Measurements from ENCODE around the gene HSD17B12. TPM values are rescaled to one million over a fixed set of nuclear protein-coding genes. Genes with fewer than 3 reads are reported as not detected.

HSD17B12 gene
- polyA plus RNA-seq, 3 donors = 64.3 to 94.8 (median 81.0) TPM

- DNase-seq (ENCODE audit: extremely low read depth in 1 of 11, low read depth in 9 of 11, low spot score in 4 of 11) = peak; percentile 77 to 90 (median 85)
These were observed 200.2 kb downstream of the HSD17B12 start, which contains the start of gene ALKBH3 for GRCh38 chr11:43880640-43881159. ALKBH3 (plus strand) TSS chr11:43880831; CDS start chr11:43882653, 1,822 bp downstream.

DNA sequence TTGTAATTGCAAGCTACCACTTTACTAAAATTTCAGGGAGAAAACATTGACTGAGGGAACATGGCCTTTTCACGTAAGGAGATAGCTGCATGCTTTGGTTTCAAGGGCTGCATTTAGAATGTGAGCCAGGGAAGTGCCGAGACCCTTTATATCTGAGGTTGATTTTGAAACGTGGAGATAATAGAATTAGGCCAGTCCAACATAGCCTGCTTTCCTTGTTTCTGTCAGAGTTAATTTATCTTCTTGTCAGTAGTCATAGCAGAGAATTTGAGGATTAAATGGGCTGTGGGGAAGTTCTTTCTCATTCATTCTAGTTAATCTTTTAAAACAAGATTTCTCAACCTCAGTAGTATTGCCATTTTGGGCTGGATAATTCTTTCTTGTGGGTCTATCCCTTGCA is 212.3 kb downstream of the HSD17B12 start:
- DNase-seq (ENCODE audit: extremely low read depth in 1 of 11, low read depth in 9 of 11, low spot score in 4 of 11) = no peak

DNA sequence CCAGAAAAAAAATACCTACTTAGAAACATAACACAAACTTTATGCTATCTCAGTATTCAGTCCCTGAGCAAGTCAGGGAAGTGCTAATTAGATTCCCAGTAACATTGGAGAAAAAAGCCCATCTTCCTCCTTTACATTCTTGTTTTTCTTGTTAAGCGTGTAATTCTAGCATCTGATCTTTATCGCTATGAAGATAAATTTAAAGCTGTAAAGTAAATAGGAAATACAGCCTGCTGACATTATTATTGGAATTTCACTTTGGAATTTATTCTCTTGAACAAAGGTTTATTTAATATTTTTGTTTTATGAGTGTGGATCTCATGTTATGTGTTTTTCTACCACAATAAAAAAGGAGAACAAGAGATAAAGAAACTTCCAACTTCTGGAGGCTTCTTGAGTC is 214.0 kb downstream of the HSD17B12 start:
- DNase-seq (ENCODE audit: extremely low read depth in 1 of 11, low read depth in 9 of 11, low spot score in 4 of 11) = no peak

DNA sequence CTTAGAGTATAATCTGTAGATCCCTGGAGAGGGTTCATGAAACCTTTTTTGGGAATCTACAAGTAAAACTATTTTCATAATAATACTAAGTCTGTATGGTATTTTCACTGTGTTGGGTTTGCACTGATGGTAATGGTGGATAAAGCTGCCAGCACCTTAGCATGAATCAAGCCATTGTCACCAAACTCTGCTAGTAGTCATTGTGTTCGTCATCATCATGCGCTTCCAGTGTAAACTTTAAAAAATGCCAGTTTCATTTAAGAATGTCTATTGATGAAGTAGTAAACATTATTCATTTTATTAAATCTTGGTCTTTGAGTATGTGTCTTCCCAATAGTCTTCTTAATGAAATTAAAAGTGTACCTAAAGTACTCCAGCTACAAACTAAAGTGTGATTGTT is 215.1 kb downstream of the HSD17B12 start:
- DNase-seq (ENCODE audit: extremely low read depth in 1 of 11, low read depth in 9 of 11, low spot score in 4 of 11) = no peak

DNA sequence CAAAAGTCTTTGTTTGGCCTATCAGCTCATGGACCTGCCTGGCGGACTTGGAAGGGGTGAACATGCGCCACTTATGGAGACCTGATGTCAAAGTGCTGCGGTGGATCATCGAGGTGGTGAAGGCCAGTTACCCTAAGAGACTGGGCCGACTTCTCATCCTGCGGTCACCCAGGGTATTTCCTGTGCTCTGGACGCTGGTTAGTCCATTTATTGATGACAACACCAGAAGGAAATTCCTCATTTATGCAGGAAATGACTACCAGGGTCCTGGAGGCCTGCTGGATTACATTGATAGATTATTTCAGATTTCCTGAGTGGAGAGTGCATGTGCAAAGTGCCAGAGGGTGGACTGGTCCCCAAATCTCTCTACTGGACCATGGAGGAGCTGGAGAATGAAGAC is 218.0 kb downstream of the HSD17B12 start:
- no peak for DNase-seq (ENCODE audit: extremely low read depth in 1 of 11, low read depth in 9 of 11, low spot score in 4 of 11)

DNA sequence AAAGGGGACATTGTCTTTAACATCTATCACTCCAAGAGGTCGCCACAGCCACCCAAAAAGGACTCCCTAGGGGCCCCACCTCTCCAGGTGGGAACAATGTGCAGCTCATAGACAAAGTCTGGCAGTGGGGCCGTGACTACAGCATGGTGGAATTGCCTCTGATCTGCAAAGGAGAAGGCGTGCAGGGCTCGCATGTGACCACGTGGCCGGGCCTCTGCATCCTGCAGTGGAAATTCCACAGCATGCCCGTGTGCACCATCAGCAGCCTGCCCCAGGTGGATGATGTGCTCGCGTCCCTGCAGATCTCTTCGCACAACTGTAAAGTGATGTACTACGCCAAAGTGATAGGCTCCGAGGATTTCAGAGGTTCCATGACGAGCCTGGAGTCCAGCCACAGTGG is 218.6 kb downstream of the HSD17B12 start:
- DNase-seq (ENCODE audit: extremely low read depth in 1 of 11, low read depth in 9 of 11, low spot score in 4 of 11) = no peak

GRCh38 chr11:43901551-43901950 is 221.0 kb downstream of the HSD17B12 start:
- DNase-seq (ENCODE audit: extremely low read depth in 1 of 11, low read depth in 9 of 11, low spot score in 4 of 11) = no peak

DNA sequence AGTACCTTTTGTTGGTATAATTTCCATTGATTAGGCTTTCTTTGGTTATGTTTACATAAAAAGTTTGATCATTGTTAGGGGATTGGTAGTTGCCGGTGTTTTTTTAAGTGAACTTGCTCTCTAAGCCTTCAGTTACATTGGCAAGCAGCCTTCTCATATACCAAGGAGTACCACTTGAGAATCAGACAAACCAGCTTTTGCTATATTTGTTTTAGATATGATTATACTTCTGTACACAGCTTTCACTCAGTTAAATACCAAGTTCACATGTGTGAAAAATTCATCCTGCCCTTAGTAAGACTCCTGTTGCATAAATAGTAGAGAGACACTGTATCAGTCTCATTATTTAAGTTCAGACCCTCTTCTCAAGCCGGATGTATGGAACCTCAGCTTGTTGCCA is 222.5 kb downstream of the HSD17B12 start:
- DNase-seq (ENCODE audit: extremely low read depth in 1 of 11, low read depth in 9 of 11, low spot score in 4 of 11) = no peak

GRCh38 chr11:43903969-43904368 is 223.4 kb downstream of the HSD17B12 start:
- DNase-seq (ENCODE audit: extremely low read depth in 1 of 11, low read depth in 9 of 11, low spot score in 4 of 11) = no peak

DNA sequence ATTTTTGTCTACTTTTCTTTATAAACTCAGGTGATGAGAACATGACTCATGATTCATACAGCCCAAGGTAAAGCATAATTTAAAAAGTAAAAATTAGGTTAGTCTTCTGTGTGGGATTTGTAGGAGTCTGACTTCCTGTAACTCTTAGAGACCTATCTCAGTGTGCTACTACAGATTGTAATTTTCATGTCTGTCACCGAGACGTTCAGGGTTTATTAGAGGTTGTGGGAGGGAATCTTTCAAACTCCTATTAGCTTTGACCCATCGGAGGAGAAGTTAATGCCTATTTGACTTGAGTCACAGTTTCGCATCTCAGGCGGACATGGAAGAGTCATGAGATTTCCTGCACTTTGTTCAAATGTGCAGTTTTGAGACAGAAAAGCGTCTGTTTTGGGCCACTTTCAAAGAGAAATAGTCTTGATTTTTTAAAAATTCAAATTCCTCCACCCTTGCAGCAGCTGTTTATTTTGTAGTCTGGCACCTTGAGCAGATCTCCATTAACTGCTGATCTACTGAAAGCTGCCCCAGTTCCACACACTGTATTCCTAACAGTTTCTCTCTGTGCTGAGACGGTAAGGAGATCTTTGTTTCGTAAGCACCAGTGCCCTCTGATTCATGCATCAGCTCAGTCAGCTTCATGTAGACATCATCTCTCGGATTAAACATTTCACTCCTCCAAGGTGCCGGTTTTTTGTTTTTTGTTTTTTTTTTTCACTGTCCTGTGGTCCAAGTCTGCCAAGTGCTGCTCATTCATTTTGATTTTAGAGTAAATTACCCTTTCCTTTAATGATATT is 224.4 kb downstream of the HSD17B12 start:
- DNase-seq (ENCODE audit: extremely low read depth in 1 of 11, low read depth in 9 of 11, low spot score in 4 of 11) = no peak

DNA sequence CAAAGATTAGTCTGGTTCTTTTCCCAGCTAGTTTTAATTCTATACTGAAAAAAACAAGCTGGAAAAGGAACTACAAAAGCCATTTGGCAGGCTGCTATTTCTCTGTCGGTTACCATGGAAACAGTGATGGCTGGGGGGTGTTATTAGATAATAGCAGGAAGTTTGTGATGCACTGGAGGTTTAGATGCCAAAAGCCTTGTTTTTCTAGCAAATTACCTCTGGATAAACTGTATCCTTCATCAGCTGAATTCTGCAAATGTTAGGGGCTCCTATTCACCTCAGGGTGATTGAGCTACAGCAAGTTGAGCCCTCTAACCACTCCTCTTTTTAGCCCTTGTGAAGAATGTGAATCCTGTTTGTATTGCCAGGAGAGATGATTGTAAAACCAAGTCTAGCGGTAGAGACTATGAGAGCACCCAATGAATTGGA is 225.3 kb downstream of the HSD17B12 start:
- DNase-seq (ENCODE audit: extremely low read depth in 1 of 11, low read depth in 9 of 11, low spot score in 4 of 11) = peak in 9 of 11 donors; percentile 38 to 74 (median 62)

Other genes starting within 250 kb of the HSD17B12 start
- 10 to 100 TPM; 30.6 to 36.8 (median 31.9) TPM for gene ALKBH3, start 200.1 kb downstream of the HSD17B12 start, polyA plus RNA-seq (ENCODE audit: insufficient read length in 3 of 3)